Left colon (tissue), 2 donors: ENCODE data around the gene RTF2. TPM values are rescaled to one million over a fixed set of nuclear protein-coding genes. Genes with fewer than 3 reads are reported as not detected.
"Not testable (repeated sequence)": the region's sequence is repeated elsewhere in the genome, so short reads cannot be mapped to it uniquely, and the experiment has no call there.

Experiments
- ATAC-seq: fragments of 200-7000 bp; cut with Tn5 transposase; one replicate; pipeline ENCODE4 v1.9.1; 2020; ENCODE audit warnings: mild to moderate bottlenecking, moderate library complexity
- DNase-seq, 2 donors: peaks; one replicate each; pipeline ENCODE4 v3.0.0-alpha.2; 2020
- intact Hi-C, 2 donors: fragments of 100-400 bp; cut with DNase I in 1 of 2; cut with micrococcal nuclease in 1 of 2; formaldehyde crosslinking; loops; one replicate each; pipeline versions ENCODE4 v1.11.2 to v1.14.0; 2022; cut with DNase I, micrococcal nuclease
- total RNA-seq, 2 donors: library from RNA; stranded (reverse); fragmentation: NEBNext Ultra II Directional; extraction: Animal tissue kit (Norgen Biotek cat#: 25700); gene quantifications; one replicate each; pipeline ENCODE4 v1.2.1, GENCODE V29; 2021
- donor health status: DM: no; HTN: no; CAD: no.
- donor health status: DM: yes; HTN: yes; CAD: no.

Gene RTF2
- total RNA-seq, 2 donors from 2014 or later = 65.5 to 71.5 TPM

GRCh38 chr20:56520746-56521354, 52.4 kb downstream of the RTF2 start:
- DNase-seq, ATAC-seq, intact Hi-C loops: not testable (repeated sequence)

- intact Hi-C loops = no loop called here
- ATAC-seq (peak; percentile 15), DNase-seq (no peak)
Observed at GRCh38 chr20:56522311-56522710, 53.9 kb downstream of the RTF2 start.

- intact Hi-C loops, DNase-seq, ATAC-seq: not testable (repeated sequence)
Observed at GRCh38 chr20:56524444-56524843, 56.0 kb downstream of the RTF2 start, which contains the start of gene FAM209A. FAM209A (plus strand) TSS chr20:56524744; CDS start chr20:56524809, 65 bp downstream.

GRCh38 chr20:56527521-56527920, 59.1 kb downstream of the RTF2 start:
- no peak for ATAC-seq
- DNase-seq = no peak
- intact Hi-C loops = no loop called here

- DNase-seq, intact Hi-C loops, ATAC-seq: not testable (repeated sequence)
Observed at GRCh38 chr20:56532946-56533345, 64.5 kb downstream of the RTF2 start, which contains the start of gene FAM209B. FAM209B (plus strand) TSS chr20:56533246; CDS start chr20:56533342, 96 bp downstream.

DNA sequence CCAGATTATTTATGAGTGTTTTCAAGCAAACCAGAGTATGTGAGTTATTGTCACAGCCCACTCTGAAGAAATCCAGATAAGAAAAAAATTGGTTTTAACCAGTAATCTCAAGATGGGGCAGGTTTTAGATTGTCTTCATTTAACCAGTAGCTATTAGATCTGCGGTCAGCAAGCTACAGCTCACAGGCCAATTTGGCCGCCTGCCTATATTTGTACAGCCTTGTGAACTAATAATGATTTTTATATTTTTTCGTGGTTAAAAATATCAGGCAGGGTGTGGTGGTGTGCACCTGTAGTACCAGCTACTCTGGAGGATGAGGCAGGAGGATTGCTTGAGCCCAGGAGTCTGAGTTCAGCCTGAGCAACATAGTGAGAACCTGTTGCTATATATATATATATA, 69.6 kb downstream of the RTF2 start:
- intact Hi-C loops = no loop called here
- DNase-seq (no peak), ATAC-seq (no peak)

GRCh38 chr20:56540415-56540814, 72.0 kb downstream of the RTF2 start:
- DNase-seq (no peak), ATAC-seq (no peak)
- intact Hi-C loops = loop anchor here in 1 of 2 donors (10.0 kb wide), 1 partner anchor 524 kb away; no protein-coding TSS in a partner anchor

- no peak for ATAC-seq
- no peak for DNase-seq
- intact Hi-C loops = loop anchor here in 1 of 2 donors (10.0 kb wide), 1 partner anchor 522 kb away; no protein-coding TSS in a partner anchor
Observed at GRCh38 chr20:56542489-56543030, 74.1 kb downstream of the RTF2 start.

GRCh38 chr20:56551571-56551970, 83.1 kb downstream of the RTF2 start:
- ATAC-seq (no peak), DNase-seq (no peak)
- intact Hi-C loops = loop anchor here in 1 of 2 donors (2.0 kb wide), 1 partner anchor 423 kb away; no protein-coding TSS in a partner anchor

- ATAC-seq (no peak), DNase-seq (no peak)
- intact Hi-C loops = no loop called here
Observed at GRCh38 chr20:56552911-56553629, 84.6 kb downstream of the RTF2 start.

DNA sequence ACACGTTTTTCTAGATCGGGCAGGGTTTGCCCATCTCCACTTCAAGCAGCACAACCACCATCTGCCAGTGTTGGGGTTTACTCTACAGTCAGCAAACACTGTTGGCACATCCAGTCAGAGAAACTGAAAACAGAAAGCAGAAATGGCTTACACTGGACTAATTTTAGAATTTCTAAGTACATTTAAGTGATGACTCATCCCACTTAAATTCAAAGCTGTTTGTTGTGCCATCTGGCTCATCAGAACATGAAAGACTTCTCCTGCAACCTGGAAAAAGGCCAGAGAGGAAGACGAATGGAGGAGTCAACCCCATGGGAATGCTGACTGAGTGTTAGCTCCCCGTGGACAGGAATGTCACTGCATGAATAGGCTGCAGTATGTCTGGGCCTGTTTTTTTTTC, 86.4 kb downstream of the RTF2 start:
- DNase-seq (peak in 1 of 2 donors; percentile 30), ATAC-seq (peak; percentile 42)
- intact Hi-C loops = no loop called here

- intact Hi-C loops = no loop called here
- ATAC-seq (no peak), DNase-seq (no peak)
Observed at GRCh38 chr20:56558968-56559367, 90.5 kb downstream of the RTF2 start.

- ATAC-seq, intact Hi-C loops, DNase-seq: not testable (repeated sequence)
Observed at GRCh38 chr20:56564526-56564925, 96.1 kb downstream of the RTF2 start.

DNA sequence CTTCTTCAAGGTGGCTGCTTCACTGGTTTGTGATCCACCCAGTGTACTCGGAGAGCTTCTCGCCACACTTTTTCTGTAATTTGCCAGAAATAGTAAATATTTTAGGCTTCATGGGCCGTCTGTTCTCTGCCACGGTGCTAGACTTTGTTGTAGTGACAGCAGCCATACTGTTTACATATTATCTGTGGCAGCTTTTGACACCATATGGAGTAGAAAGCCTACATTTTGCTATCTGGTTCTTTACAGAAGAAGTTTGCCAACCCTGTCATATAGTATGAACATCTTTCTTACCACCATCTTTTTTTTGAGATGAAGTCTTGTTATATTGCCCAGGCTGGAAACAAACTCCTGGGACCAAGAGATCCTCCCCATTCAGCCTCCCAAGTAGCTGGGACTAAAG, 97.1 kb downstream of the RTF2 start:
- intact Hi-C loops = no loop called here
- DNase-seq (no peak), ATAC-seq (no peak)

DNA sequence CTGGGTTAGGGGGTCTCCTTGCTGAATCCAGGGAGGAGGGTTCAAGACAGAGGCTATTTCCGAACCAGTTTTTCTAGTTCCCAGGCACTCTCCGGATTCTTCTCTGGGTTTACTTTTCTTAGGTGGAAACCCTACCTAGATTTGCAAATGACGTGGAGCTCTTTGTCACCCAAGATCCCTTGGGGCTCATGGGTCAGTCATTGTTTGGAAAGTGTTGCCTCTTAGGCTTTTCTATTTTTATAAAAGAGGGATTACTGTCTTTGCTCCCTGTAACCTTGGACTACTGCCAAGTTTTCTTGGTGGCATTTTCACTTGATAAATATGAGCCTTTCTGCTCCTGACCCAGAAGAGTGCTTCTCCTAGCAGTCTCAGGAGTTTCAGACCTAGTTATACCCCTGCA, 98.2 kb downstream of the RTF2 start:
- no peak for ATAC-seq
- intact Hi-C loops = no loop called here
- no peak for DNase-seq

Other genes starting within 250 kb of the RTF2 start
- not detected for gene MC3R, start 219.9 kb upstream of the RTF2 start, total RNA-seq
- gene FAM210B, start 109.7 kb upstream of the RTF2 start, total RNA-seq = 10 to 100 TPM; 30.2 to 35.3 TPM
- 10 to 100 TPM; 13.3 to 21.1 TPM for gene AURKA, start 76.4 kb upstream of the RTF2 start, total RNA-seq
- 10 to 100 TPM; 22.9 to 23.1 TPM for gene CSTF1, start 76.0 kb upstream of the RTF2 start, total RNA-seq
- 1 to 10 TPM in 1 of 2 donors, under 1 TPM in 1; 0.46 to 1.3 TPM for gene CASS4, start 56.4 kb upstream of the RTF2 start, total RNA-seq
- gene FAM209A, start 56.1 kb downstream of the RTF2 start, total RNA-seq = under 1 TPM; 0.34 to 0.39 TPM
- gene FAM209B, start 64.6 kb downstream of the RTF2 start, total RNA-seq = not detected
- gene TFAP2C, start 160.7 kb downstream of the RTF2 start, total RNA-seq = 1 to 10 TPM in 1 of 2 donors, under 1 TPM in 1; 0.52 to 1.6 TPM